K562 (cell line): ENCODE data around the gene ZC3HAV1L. TPM values are rescaled to one million over a fixed set of nuclear protein-coding genes. Genes with fewer than 3 reads are reported as not detected.

Experiments used
- BMI1 ChIP-seq: fragments of 150-350 bp; IDR thresholded peaks from 2 replicates; pipeline ENCODE4 v1.6.1; 2014; ENCODE audit warnings: low read length
- CHD4 ChIP-seq: fragments of 200-600 bp; sonication (generic); IDR thresholded peaks from 3 replicates; pipeline ENCODE4 v1.6.1; 2012; ENCODE audit warnings: low read depth, mild to moderate bottlenecking, mixed read lengths, low read length, inconsistent platforms; ENCODE audit not compliant: insufficient read depth, insufficient replicate concordance, poor library complexity, severe bottlenecking
- DACH1 ChIP-seq: fragments of 450-650 bp; IDR thresholded peaks from 2 replicates; pipeline ENCODE4 v1.6.1; 2018; ENCODE audit not compliant: partially characterized antibody
- EGR1 ChIP-seq: fragments of 450-650 bp; conservative IDR thresholded peaks from 2 replicates; pipeline ENCODE4 v1.6.1; 2017; ENCODE audit warnings: mild to moderate bottlenecking
- MAFG ChIP-seq: fragments of 450-650 bp; conservative IDR thresholded peaks from 2 replicates; pipeline ENCODE4 v1.6.1; 2016; ENCODE audit warnings: missing genetic modification characterization, missing compliant biosample characterization
- NFYB ChIP-seq: IDR thresholded peaks from 2 replicates; pipeline ENCODE4 v1.6.1; 2011; ENCODE audit warnings: mild to moderate bottlenecking, moderate library complexity; ENCODE audit not compliant: insufficient read length; ENCODE audit errors: extremely low read depth
- PHF8 ChIP-seq: fragments of 200-600 bp; sonication (generic); IDR thresholded peaks from 2 replicates; pipeline ENCODE4 v1.6.1; 2012; ENCODE audit warnings: mixed run types, mild to moderate bottlenecking, inconsistent platforms, low read length, moderate library complexity, borderline replicate concordance
- PURB ChIP-seq: sonication (generic); formaldehyde crosslinking; IDR thresholded peaks from 2 replicates; pipeline ENCODE4 v1.9.0; 2021; ENCODE audit warnings: low read depth, mild to moderate bottlenecking, missing genetic modification reagents
- RBM25 ChIP-seq: fragments of 200-400 bp; formaldehyde crosslinking; IDR thresholded peaks from 2 replicates; pipeline ENCODE4 v1.6.1; 2018; ENCODE audit warnings: low read length, low read depth, moderate library complexity; ENCODE audit not compliant: severe bottlenecking
- SETDB1 ChIP-seq: IDR thresholded peaks from one replicate; pipeline ENCODE4 v1.6.1; 2012; ENCODE audit warnings: low read length, control low read depth, inconsistent platforms
- SIN3A ChIP-seq, 2 experiments: fragments of 150-350 bp in 1 of 2; IDR thresholded peaks; 2 replicates each; pipeline ENCODE4 v1.6.1; 2011 to 2016; ENCODE audit warnings: borderline replicate concordance in 2 of 2, low read depth in 2 of 2, low read length in 2 of 2, mild to moderate bottlenecking in 2 of 2, moderate library complexity in 2 of 2; ENCODE audit not compliant: control insufficient read depth in 1 of 2
- SMARCE1 ChIP-seq: fragments of 450-650 bp; IDR thresholded peaks from 2 replicates; pipeline ENCODE4 v1.7.1; 2016; ENCODE audit warnings: mild to moderate bottlenecking
- TEAD2 ChIP-seq: fragments of 450-650 bp; IDR thresholded peaks from 2 replicates; pipeline ENCODE4 v1.6.1; 2016; ENCODE audit warnings: missing genetic modification characterization, control low read depth, missing compliant biosample characterization
- THRB ChIP-seq: fragments of 450-650 bp; formaldehyde crosslinking; conservative IDR thresholded peaks from 2 replicates; pipeline ENCODE4 v1.4.0; 2022; ENCODE audit warnings: mild to moderate bottlenecking, missing genetic modification characterization
- ZNF384 ChIP-seq: IDR thresholded peaks from 2 replicates; pipeline ENCODE4 v1.6.1; 2012; ENCODE audit warnings: low read depth, low read length, improper control_type of control experiment
- polyA plus RNA-seq, 8 experiments: library from polyadenylated mRNA; depleted of rRNA in 4 of 8; stranded (reverse) in 5 of 8; unstranded in 3 of 8; fragments of >200 nt; fragmentation: Nextera tagmentation in 2 of 8; fragmentation: Illumina TruSeq in 1 of 8; extraction: Ambion mirVana in 2 of 8; extraction: Trizol in 1 of 8; gene quantifications; 2 replicates each; pipeline versions ENCODE4 v1.2.1 to v1.2.3, GENCODE V29; 2011 to 2014; ENCODE audit warnings: inconsistent platforms in 1 of 8, missing spikeins in 1 of 8
- total RNA-seq, 7 experiments: library from RNA; depleted of rRNA in 6 of 7; stranded (reverse); fragments of >200 nt in 6 of 7; fragmentation: Illumina TruSeq in 2 of 7; extraction: Trizol in 2 of 7; gene quantifications; 2 replicates each; pipeline versions ENCODE4 v1.2.1 to v1.2.3, GENCODE V29; 2011 to 2021; ENCODE audit warnings: low replicate concordance in 1 of 7
- TF ChIP-seq, protein P1 (sequence below): IDR thresholded peaks from 2 replicates; pipeline ENCODE4 v1.6.1; 2016; ENCODE audit warnings: missing genetic modification characterization, missing compliant biosample characterization
- TF ChIP-seq, protein P2 (sequence below): fragments of 450-650 bp; IDR thresholded peaks from 2 replicates; pipeline ENCODE4 v1.6.1; 2017; ENCODE audit warnings: mild to moderate bottlenecking, moderate library complexity
- TF ChIP-seq, protein P3 (sequence below): fragments of 450-650 bp; formaldehyde crosslinking; IDR thresholded peaks from 2 replicates; pipeline ENCODE4 v1.4.0; 2020; ENCODE audit warnings: mild to moderate bottlenecking, moderate library complexity
- TF ChIP-seq, protein P4 (sequence below): sonication (generic); formaldehyde crosslinking; IDR thresholded peaks from 2 replicates; pipeline ENCODE4 v1.8.1; 2023; ENCODE audit warnings: mild to moderate bottlenecking, missing genetic modification reagents

ZC3HAV1L gene
- total and polyA plus RNA-seq, 9 of the 15 experiments (the other 6 are each of a cell fraction or from before 2014, with no cell fraction given), result not detected

DNA sequence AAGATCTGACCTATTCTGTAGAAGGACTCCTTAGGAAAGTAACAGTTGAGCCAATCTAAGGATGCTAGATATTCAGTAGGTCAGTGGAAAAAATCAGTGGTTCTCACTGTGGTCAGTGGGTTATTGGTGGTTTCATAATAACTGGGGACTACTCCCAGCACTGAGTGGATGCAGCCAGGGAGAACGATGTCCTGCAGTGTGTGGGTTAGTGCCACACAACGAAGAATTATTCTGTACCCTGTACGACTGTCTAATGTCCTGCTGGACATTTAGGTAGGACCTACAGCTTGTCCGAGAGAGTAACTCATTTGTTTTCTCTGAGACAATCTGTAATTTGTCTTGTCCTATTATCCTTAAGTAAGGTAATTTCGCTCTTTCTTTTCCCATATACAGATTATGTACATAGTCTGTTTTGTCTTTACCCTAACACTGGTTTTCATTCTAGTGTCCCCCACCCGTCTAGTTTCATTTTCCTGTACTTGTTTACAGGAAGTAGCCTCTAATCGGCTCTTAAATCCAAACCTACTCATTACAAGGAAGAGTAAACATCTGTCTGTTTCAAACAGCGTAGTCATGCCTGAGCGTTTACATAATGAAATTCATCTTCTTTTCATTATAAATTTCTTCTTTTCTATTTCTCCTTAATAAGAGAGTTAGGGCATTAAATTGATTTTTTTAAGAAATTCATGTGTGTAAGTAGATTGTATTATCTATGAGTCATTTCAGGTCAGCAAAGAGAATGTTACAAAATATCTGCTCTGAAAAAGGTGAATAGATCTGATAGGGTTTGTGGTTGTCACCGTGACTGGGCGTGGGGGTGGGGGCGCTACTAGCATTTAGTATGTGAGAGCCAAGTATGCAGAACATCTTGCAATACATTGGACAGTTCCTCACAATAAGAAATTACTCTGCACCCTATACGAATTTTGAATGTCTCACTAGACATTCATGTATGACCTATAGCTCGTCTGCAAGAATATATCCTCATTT, 8.3 kb upstream of the ZC3HAV1L start (continued):
- TF ChIP-seq PHF8 (no peak), MAFG (peak; percentile 98), ZNF384 (peak; percentile 70), THRB (CRISPR knock-in tag) (no peak), DACH1 (peak; percentile 89), EGR1 (peak; percentile 79), SMARCE1 (peak; percentile 99), RBM25 (no peak), NFYB (no peak), BMI1 (no peak), SETDB1 (no peak), PURB (CRISPR knock-in tag) (no peak), SIN3A (IDR thresholded peaks at IDR 0.05; ENCODE audit: borderline replicate concordance in 2 of 2, control insufficient read depth in 1 of 2, low read depth in 2 of 2, low read length in 2 of 2) (no peak), CHD4 (no peak), TEAD2 (tag) (peak; percentile 65)
- TF ChIP-seq, protein P1, sequence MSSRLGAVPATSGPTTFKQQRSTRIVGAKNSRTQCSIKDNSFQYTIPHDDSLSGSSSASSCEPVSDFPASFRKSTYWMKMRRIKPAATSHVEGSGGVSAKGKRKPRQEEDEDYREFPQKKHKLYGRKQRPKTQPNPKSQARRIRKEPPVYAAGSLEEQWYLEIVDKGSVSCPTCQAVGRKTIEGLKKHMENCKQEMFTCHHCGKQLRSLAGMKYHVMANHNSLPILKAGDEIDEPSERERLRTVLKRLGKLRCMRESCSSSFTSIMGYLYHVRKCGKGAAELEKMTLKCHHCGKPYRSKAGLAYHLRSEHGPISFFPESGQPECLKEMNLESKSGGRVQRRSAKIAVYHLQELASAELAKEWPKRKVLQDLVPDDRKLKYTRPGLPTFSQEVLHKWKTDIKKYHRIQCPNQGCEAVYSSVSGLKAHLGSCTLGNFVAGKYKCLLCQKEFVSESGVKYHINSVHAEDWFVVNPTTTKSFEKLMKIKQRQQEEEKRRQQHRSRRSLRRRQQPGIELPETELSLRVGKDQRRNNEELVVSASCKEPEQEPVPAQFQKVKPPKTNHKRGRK (tag), result no peak
- TF ChIP-seq, protein P2, sequence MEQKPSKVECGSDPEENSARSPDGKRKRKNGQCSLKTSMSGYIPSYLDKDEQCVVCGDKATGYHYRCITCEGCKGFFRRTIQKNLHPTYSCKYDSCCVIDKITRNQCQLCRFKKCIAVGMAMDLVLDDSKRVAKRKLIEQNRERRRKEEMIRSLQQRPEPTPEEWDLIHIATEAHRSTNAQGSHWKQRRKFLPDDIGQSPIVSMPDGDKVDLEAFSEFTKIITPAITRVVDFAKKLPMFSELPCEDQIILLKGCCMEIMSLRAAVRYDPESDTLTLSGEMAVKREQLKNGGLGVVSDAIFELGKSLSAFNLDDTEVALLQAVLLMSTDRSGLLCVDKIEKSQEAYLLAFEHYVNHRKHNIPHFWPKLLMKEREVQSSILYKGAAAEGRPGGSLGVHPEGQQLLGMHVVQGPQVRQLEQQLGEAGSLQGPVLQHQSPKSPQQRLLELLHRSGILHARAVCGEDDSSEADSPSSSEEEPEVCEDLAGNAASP, result peak; percentile 91
- TF ChIP-seq, protein P3, sequence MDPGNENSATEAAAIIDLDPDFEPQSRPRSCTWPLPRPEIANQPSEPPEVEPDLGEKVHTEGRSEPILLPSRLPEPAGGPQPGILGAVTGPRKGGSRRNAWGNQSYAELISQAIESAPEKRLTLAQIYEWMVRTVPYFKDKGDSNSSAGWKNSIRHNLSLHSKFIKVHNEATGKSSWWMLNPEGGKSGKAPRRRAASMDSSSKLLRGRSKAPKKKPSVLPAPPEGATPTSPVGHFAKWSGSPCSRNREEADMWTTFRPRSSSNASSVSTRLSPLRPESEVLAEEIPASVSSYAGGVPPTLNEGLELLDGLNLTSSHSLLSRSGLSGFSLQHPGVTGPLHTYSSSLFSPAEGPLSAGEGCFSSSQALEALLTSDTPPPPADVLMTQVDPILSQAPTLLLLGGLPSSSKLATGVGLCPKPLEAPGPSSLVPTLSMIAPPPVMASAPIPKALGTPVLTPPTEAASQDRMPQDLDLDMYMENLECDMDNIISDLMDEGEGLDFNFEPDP, result no peak
- TF ChIP-seq, protein P4, sequence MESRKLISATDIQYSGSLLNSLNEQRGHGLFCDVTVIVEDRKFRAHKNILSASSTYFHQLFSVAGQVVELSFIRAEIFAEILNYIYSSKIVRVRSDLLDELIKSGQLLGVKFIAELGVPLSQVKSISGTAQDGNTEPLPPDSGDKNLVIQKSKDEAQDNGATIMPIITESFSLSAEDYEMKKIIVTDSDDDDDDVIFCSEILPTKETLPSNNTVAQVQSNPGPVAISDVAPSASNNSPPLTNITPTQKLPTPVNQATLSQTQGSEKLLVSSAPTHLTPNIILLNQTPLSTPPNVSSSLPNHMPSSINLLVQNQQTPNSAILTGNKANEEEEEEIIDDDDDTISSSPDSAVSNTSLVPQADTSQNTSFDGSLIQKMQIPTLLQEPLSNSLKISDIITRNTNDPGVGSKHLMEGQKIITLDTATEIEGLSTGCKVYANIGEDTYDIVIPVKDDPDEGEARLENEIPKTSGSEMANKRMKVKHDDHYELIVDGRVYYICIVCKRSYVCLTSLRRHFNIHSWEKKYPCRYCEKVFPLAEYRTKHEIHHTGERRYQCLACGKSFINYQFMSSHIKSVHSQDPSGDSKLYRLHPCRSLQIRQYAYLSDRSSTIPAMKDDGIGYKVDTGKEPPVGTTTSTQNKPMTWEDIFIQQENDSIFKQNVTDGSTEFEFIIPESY (CRISPR knock-in tag), result no peak
